Loucy (cell line): ENCODE data around the gene PHF14.
"Not testable (repeated sequence)": the region's sequence is repeated elsewhere in the genome, so short reads cannot be mapped to it uniquely, and the experiment has no call there.

Experiments used
- H2AFZ ChIP-seq: fragments of 200-600 bp; sonication (generic); 2 replicates; pipeline ENCODE4 v1.6.0; 2016; ENCODE audit warnings: antibody characterized with exemption, mild to moderate bottlenecking, low read length, moderate library complexity
- H3F3A ChIP-seq: fragments of 200-600 bp; 2 replicates; pipeline ENCODE4 v1.6.0; 2016; ENCODE audit warnings: antibody characterized with exemption, low read depth, mild to moderate bottlenecking
- H3K27me3 ChIP-seq: fragments of 200-600 bp; sonication (generic); 2 replicates; pipeline ENCODE4 v1.6.1; 2014; ENCODE audit warnings: low read length, mild to moderate bottlenecking; ENCODE audit not compliant: insufficient read depth, poor library complexity, severe bottlenecking
- H3K36me3 ChIP-seq: fragments of 200-600 bp; sonication (generic); 2 replicates; pipeline ENCODE4 v1.6.1; 2016; ENCODE audit warnings: low read length; ENCODE audit not compliant: insufficient read depth
- H3K4me1 ChIP-seq: fragments of 200-600 bp; sonication (generic); 2 replicates; pipeline ENCODE4 v1.5.1; 2014; ENCODE audit warnings: low read length, mild to moderate bottlenecking; ENCODE audit not compliant: insufficient read depth, poor library complexity, severe bottlenecking
- H3K4me2 ChIP-seq: fragments of 200-600 bp; sonication (generic); 2 replicates; pipeline ENCODE4 v1.6.0; 2014; ENCODE audit warnings: antibody characterized with exemption, low read length, low read depth, mild to moderate bottlenecking; ENCODE audit not compliant: poor library complexity, severe bottlenecking
- H3K4me3 ChIP-seq: fragments of 200-600 bp; sonication (generic); 2 replicates; pipeline ENCODE4 v1.5.1; 2014; ENCODE audit warnings: low read length, mild to moderate bottlenecking, mixed read lengths; ENCODE audit not compliant: poor library complexity, severe bottlenecking
- H3K79me2 ChIP-seq: fragments of 200-600 bp; sonication (generic); 2 replicates; pipeline ENCODE4 v1.6.1; 2014; ENCODE audit warnings: low read length; ENCODE audit not compliant: insufficient read depth
- H3K9ac ChIP-seq: fragments of 200-600 bp; sonication (generic); 2 replicates; pipeline ENCODE4 v1.6.0; 2014; ENCODE audit warnings: mild to moderate bottlenecking, low read depth, low read length, moderate library complexity; ENCODE audit not compliant: poor library complexity, severe bottlenecking
- H3K9me2 ChIP-seq: fragments of 200-600 bp; sonication (generic); replicated peaks from 2 replicates; pipeline ENCODE4 v1.6.1; 2016; ENCODE audit warnings: low read depth, low read length, mixed read lengths
- H3K9me3 ChIP-seq: fragments of 200-600 bp; sonication (generic); 2 replicates; pipeline ENCODE4 v1.6.1; 2014; ENCODE audit warnings: mild to moderate bottlenecking, antibody characterized with exemption, low read length, low read depth; ENCODE audit not compliant: insufficient read depth
- H4K20me1 ChIP-seq: fragments of 200-600 bp; sonication (generic); 2 replicates; pipeline ENCODE4 v1.6.0; 2014; ENCODE audit warnings: antibody characterized with exemption, low read length, mild to moderate bottlenecking; ENCODE audit not compliant: insufficient read depth, poor library complexity, severe bottlenecking
- CTCF ChIP-seq: fragments of 200-600 bp; sonication (generic); conservative IDR thresholded peaks from 2 replicates; pipeline ENCODE4 v1.5.1; 2014; ENCODE audit warnings: mild to moderate bottlenecking, antibody characterized with exemption, low read length
- EZH2phosphoT487 ChIP-seq: fragments of 200-600 bp; IDR thresholded peaks from 2 replicates; pipeline ENCODE4 v1.6.1; 2018; ENCODE audit warnings: antibody characterized with exemption, mild to moderate bottlenecking, moderate library complexity, borderline replicate concordance

PHF14 gene

GRCh38 chr7:10973942-10974911 lies 555 bp downstream of the PHF14 start:
- H2AFZ ChIP-seq = peak overlapping the region; percentile 72; the same call in 1 of the 2 replicates
- TF ChIP-seq EZH2phosphoT487 (no peak), CTCF (no peak)

GRCh38 chr7:10977113-10977512 lies 3.4 kb downstream of the PHF14 start:
- no peak for TF ChIP-seq EZH2phosphoT487
- no peak for TF ChIP-seq CTCF
- peaks cover 84% of the 10 kb centered on the region for H3K79me2 ChIP-seq
- peaks cover under 1% of the 10 kb centered on the region; the same call in 1 of the 2 replicates for H3K36me3 ChIP-seq
- peaks cover 5% of the 10 kb centered on the region for H3K27me3 ChIP-seq
- peak overlapping the region; percentile 74 for H3K4me2 ChIP-seq
- H3K4me1 ChIP-seq = peaks cover 62% of the 10 kb centered on the region
- H3K4me3 ChIP-seq = peak overlapping the region; percentile 93
- H3K9me3 ChIP-seq = no peaks in the 10 kb centered on the region
- no peaks in the 10 kb centered on the region; the same call in 1 of the 2 replicates for H3F3A ChIP-seq
- H3K9me2 ChIP-seq = no peaks in the 10 kb centered on the region
- H2AFZ ChIP-seq = no peak overlapping the region
- H3K9ac ChIP-seq = peak overlapping the region; percentile 97
- peaks cover 80% of the 10 kb centered on the region for H4K20me1 ChIP-seq

More at GRCh38 chr7:10973942-10974911, 555 bp downstream of the PHF14 start:
- peaks cover 55% of the 10 kb centered on the region for H3K79me2 ChIP-seq
- H3F3A ChIP-seq = no peaks in the 10 kb centered on the region; the same call in 1 of the 2 replicates
- H3K9me2 ChIP-seq = no peaks in the 10 kb centered on the region
- H3K9me3 ChIP-seq = no peaks in the 10 kb centered on the region
- H3K27me3 ChIP-seq = peaks cover 5% of the 10 kb centered on the region
- peaks cover 39% of the 10 kb centered on the region for H3K4me1 ChIP-seq
- H3K36me3 ChIP-seq = no peaks in the 10 kb centered on the region
- H3K9ac ChIP-seq = peak overlapping the region; percentile 97
- H3K4me3 ChIP-seq = peak overlapping the region; percentile 93
- peaks cover 52% of the 10 kb centered on the region for H4K20me1 ChIP-seq
- peak overlapping the region; percentile 74 for H3K4me2 ChIP-seq

GRCh38 chr7:10981317-10981716 lies 7.6 kb downstream of the PHF14 start:
- H3K27me3 ChIP-seq = no peaks in the 10 kb centered on the region
- H4K20me1 ChIP-seq = peaks cover 98% of the 10 kb centered on the region
- peaks cover 74% of the 10 kb centered on the region for H3K4me1 ChIP-seq
- H3K4me3 ChIP-seq = peak overlapping the region; percentile 93
- H3K9ac ChIP-seq = peak overlapping the region; percentile 14
- H3K9me3 ChIP-seq = no peaks in the 10 kb centered on the region
- H3K79me2 ChIP-seq = peaks cover 91% of the 10 kb centered on the region
- TF ChIP-seq EZH2phosphoT487 = no peak
- no peak for TF ChIP-seq CTCF
- H2AFZ ChIP-seq = no peak overlapping the region
- H3K9me2 ChIP-seq = no peaks in the 10 kb centered on the region
- peak overlapping the region; percentile 74 for H3K4me2 ChIP-seq
- H3K36me3 ChIP-seq = peaks cover 23% of the 10 kb centered on the region
- no peaks in the 10 kb centered on the region; the same call in 1 of the 2 replicates for H3F3A ChIP-seq

GRCh38 chr7:10990748-10991147 lies 17.1 kb downstream of the PHF14 start:
- Histone ChIP-seq H3K79me2 (peaks cover 71% of the 10 kb centered on the region), H4K20me1 (peaks cover 27% of the 10 kb centered on the region), H3K36me3 (peaks cover 46% of the 10 kb centered on the region)
- H3K4me1 ChIP-seq, H3K9me3 ChIP-seq, H2AFZ ChIP-seq, H3K27me3 ChIP-seq, H3K9me2 ChIP-seq, H3F3A ChIP-seq, H3K9ac ChIP-seq, H3K4me2 ChIP-seq, H3K4me3 ChIP-seq: not testable (repeated sequence)
